GM19397 (cell line): ENCODE data around the gene PTPRD.
A peak's percentile ranks its signal among the peaks of the same experiment; 100 is the strongest.

ENCODE experiments used
- ATAC-seq: cut with Tn5 transposase; IDR thresholded peaks from one replicate; pipeline ENCODE4 v1.9.1; 2021; ENCODE audit warnings: mild to moderate bottlenecking, moderate library complexity; ENCODE audit not compliant: unreplicated experiment

Gene PTPRD

DNA sequence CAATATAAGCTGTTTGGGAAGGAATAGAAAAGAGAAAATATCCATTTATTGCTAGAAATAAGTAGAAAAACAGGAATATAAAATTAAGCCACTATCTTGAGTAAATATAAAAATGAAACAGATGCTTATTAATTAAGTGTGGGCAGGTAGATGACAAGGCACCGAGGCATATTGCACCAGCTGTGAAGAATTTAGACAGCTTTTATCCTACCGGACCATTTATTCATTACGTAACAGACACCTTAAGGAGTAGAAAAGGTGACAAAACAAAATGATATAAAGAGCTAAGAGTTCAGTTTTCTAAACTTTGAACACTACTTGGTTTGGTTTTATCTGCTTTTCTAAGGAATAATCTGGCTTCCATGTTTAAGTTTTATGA is 404.1 kb downstream of the PTPRD start:
- no peak for ATAC-seq

DNA sequence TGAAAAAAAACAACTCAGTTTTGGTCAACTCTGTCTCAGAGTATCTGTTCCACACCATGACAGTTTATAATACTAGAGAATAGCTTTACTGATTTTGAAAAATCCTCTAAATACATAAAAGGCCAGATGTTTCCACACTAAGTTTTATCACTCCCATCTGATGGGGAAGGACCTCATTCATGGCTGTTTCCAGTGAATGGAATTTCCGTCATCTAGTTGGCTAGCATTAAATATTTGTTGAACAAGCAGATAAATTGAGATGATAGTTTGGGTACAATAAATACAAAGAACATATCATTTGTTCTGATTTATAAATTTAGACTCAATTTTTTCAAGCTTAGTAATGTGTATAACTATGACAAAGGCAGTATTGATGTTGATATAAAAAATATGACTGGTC is 408.5 kb downstream of the PTPRD start:
- no peak for ATAC-seq

GRCh38 chr9:10173561-10173960 is 439.2 kb downstream of the PTPRD start:
- ATAC-seq, result no peak

DNA sequence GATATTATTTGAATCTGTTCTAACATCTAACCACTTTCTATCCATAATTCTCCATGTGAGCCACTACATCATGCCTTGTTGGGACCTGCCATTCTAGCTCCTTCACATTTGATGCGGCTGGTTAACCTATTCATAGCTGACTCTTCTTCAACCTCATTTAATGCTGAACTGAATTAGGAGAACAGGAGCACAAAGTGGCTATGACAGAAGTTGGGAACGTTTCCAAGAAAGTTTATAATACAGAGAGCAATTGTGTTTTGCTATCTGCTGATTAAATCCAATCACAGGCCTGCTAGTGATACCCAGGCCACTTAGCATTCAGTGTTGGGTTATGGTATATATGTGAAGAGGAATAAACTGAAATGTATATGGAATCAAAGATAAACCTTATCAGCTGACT is 440.3 kb downstream of the PTPRD start:
- no peak for ATAC-seq

- no peak for ATAC-seq
These were observed 444.6 kb downstream of the PTPRD start for GRCh38 chr9:10168241-10168640.

- ATAC-seq, result no peak
These were observed 464.0 kb downstream of the PTPRD start for GRCh38 chr9:10148796-10149195.

DNA sequence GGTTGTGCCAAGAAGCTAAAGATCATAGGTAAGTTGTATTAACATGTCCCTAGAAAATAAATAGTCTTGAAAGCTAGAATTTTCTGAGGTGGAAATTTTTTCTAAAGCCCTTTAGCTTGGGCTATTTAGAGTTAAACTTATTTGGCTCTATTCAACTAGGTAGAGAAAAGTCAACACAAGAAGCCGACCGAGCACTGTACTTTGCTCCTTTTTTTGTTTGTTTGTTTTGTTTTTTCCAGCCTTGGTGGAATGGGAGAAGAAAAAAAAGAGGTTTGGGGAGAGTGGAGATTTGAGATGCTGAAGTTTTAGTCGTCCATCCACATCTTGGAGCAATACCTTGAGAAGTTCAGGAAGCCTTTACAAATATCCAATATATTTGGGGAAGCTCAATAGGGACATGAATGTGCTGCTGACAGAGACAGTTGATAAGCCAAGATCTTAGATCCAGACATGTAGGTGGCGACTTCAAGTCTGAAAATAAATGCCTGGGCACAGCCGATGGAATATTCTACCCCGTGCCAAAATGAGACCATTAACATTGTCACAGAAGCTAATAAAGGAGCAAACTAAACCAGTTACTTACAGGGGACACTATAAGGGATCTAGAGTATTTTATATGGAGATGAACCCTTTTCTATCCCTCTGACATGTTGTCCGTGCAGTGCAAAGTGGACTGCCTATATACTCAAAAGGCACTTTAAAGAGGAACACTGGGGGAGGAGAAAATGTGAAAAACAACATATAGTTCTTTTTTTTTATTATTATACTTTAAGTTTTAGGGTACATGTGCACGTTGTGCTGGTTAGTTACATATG is 466.1 kb downstream of the PTPRD start:
- no peak for ATAC-seq

- ATAC-seq, result no peak
These were observed 468.4 kb downstream of the PTPRD start for GRCh38 chr9:10144355-10144754.

DNA sequence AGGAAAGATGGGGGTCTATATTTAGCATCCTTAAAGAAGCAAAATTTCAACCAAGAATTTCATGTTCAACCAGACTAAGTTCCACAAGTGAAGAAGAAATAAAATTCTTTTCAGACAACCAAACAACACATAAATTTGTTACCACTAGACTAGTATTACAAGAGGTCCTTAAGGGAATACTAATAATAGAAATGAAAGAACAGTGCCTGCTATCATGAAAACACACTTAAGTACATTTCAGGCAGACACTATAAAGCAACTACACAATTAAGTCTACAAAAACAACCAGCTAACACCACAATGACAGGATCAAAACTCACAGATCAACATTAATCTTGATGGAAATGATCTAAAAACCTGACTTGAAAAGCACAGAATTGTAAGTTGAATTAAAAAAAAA is 477.2 kb downstream of the PTPRD start:
- ATAC-seq, result no peak

DNA sequence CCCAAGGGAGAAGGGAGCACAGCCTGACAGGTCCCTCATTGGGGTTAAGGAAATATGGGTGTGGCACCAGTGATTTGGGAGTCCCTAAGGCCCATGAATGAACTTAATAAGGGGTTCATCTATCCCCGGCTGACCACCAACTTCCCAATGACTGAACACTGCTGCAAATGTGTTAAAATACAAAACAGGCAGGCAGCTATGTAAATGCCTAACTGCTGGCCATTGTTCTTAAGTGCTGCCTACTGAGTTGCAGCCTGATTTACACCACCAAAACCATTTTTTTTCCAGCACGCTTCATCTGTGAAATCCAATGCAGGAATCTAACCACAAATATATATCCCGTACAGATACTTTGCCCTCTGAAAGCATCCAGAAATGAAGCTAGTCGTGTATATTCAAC is 478.5 kb downstream of the PTPRD start:
- no peak for ATAC-seq

GRCh38 chr9:10130061-10130675 is 482.6 kb downstream of the PTPRD start:
- no peak for ATAC-seq

GRCh38 chr9:10127867-10128266 is 484.9 kb downstream of the PTPRD start:
- ATAC-seq, result no peak

- no peak for ATAC-seq
These were observed 500.0 kb downstream of the PTPRD start for GRCh38 chr9:10112798-10113197.

DNA sequence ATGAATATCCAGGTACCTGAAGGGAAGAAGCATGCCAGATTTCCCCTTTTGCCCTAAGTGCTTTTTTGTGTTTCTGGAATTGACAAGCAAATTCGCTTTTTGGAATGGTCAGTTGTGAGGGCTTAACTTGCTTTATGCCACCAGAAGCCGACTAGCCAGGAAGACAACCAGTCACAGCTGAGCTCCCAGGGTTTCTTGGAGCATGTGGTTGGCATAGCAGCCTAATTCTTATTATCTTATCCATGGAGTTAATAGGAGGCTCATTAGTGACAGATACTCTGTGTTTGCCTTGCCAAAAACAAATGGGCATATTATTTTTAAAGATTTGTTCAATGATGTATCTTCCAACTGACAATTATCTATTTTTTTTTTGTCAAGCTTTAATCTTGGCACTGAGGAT is 500.7 kb downstream of the PTPRD start:
- ATAC-seq, result no peak

GRCh38 chr9:10108815-10109214 is 504.0 kb downstream of the PTPRD start:
- ATAC-seq, result no peak

- no peak for ATAC-seq
These were observed 508.0 kb downstream of the PTPRD start for GRCh38 chr9:10104774-10105173.

- ATAC-seq, result no peak
These were observed 517.6 kb downstream of the PTPRD start for GRCh38 chr9:10095208-10095607.

- no peak for ATAC-seq
These were observed 518.2 kb downstream of the PTPRD start for GRCh38 chr9:10094563-10094962.

GRCh38 chr9:10080012-10080411 is 532.8 kb downstream of the PTPRD start:
- no peak for ATAC-seq

- ATAC-seq, result peak; percentile 65
These were observed 533.4 kb downstream of the PTPRD start for GRCh38 chr9:10079284-10079964.

- no peak for ATAC-seq
These were observed 541.2 kb downstream of the PTPRD start for GRCh38 chr9:10071579-10071978.
